ENCODE results near the gene EYS.

Gene EYS

DNA sequence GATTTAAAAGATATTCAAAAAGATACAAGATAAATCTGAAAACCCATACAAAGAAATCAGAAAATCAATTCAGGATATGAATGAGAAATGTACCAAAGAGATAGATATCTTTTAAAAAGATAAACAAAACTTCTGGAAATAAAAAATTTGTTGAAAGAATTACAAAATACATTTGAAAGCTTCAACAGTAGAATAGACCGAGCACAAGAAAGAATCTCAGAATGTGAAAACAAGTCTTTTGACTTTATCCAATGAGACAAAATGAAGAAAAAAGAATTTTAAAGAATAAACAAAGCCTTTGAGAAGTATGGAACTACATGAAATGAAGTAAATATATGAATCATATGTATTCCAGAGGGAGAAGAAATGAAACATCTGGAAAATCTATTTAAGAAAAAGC lies 1011.0 kb downstream of the EYS start:
- no peak for DNase-seq

GRCh38 chr6:64694356-64694755 lies 1012.7 kb downstream of the EYS start:
- DNase-seq, result no peak

DNA sequence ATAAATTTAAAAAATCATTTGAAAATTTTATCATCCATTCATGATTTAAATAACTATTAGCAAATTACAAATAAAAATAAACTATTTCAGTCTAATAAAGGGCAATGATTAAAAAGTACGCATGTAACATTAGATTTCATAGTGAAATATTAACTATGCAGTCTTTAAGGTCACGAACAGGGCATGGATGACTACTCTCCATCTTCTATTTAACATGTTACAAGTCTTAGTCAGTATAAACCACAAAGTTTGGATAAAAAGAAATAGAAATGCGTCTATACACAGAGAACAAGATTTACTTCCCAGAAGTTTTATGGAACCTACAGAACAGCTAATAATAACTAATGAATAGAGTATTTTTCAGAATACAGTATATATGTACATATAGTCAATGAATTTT lies 1016.0 kb downstream of the EYS start:
- DNase-seq, result no peak

GRCh38 chr6:64685401-64685800 lies 1021.6 kb downstream of the EYS start:
- no peak for DNase-seq

- no peak for DNase-seq
These were observed 1023.3 kb downstream of the EYS start for GRCh38 chr6:64683682-64684081.

DNA sequence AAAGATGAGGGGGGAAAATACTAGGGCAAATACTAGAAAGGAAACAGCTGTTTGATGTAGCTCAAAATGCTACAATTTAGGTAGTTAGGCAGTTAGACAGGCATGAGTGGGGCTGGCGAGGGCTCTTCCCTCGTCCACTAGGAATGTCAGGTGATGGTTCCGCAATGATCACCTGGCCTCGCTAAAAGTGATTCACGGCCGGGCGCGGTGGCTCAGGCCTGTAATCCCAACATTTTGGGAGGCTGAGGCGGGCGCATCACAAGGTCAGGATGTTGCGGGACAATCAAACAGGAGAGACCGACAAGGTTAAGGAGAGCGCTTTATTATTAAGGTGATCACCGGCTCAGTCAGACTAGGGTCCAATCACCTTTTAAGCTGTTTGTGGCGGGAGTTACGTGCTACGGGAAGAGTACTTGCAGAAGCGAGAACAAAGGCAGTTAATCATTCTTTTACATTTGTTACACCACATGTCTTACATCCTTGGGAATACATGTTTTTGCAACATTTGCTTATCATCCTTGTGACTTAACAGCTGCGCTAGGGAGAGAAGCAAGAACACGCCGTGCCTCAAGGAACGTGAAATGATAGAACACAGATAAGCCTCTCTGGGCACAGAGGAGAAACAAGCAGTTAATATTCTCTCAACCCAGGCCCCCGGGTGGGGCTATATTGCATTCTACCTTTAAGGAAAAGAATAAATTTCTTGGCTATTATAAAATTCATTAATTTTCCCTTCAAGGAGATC lies 1025.4 kb downstream of the EYS start:
- DNase-seq, result no peak

GRCh38 chr6:64680446-64680845 lies 1026.6 kb downstream of the EYS start:
- DNase-seq, result no peak

- no peak for DNase-seq
These were observed 1027.6 kb downstream of the EYS start for GRCh38 chr6:64679416-64679815.

DNA sequence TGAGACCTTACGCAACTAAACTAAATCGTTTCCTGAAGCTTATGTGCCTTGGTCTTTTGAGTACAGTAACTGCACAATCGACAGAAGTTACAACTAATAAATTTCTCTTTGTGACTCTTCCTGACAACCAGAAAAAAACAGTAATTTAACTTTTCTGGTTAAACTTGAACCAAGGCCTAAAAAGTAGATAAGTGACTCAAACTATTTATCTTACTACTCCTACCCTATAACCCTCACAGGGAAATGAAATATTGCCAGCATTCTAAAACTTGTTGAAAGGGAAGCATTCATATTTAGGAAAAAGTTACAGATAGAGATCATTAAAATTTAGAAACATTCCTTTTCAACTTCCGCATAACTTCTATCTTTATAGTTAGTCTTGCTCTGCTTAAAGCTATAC lies 1034.4 kb downstream of the EYS start:
- DNase-seq, result no peak

DNA sequence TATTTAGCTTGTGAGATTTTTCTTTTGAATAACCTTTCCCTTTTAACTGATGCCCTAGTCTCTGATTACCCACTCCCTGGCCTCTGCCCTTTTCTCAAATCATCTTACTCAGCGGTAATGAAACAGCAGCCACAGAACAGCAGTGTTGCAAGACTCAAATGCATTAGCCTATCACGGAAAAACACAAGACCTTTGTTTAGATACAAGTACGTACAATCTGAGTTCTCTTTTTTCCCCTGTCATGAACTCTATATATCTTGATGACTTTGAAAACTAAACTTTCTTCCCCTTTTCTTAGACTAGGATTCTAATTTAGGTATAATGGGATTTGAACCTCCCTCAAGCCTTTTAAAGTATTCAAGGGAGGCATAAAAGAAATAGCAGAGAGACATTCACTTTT lies 1034.9 kb downstream of the EYS start:
- DNase-seq, result no peak

- DNase-seq, result no peak
These were observed 1041.9 kb downstream of the EYS start for GRCh38 chr6:64665137-64665536.

GRCh38 chr6:64664480-64664879 lies 1042.5 kb downstream of the EYS start:
- no peak for DNase-seq

- no peak for DNase-seq
These were observed 1063.0 kb downstream of the EYS start for GRCh38 chr6:64644024-64644423.

DNA sequence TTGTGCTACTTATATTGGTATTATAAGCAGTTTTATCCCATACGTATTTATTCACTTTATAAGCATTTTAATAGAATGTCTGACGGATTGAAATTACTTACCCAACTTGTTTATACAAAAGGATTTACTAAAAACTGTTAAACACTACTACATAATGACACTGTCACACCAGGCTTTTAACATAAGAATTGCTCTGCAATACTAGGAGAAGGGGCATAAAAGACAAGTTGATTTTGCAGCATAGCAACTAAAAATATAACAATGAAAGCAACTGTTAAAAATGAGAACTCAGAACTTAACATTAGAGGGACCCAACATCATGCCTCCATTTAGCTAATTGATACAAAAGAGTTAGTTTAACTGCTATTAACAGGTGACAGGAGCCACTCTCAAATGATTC lies 1076.1 kb downstream of the EYS start:
- DNase-seq, result no peak

DNA sequence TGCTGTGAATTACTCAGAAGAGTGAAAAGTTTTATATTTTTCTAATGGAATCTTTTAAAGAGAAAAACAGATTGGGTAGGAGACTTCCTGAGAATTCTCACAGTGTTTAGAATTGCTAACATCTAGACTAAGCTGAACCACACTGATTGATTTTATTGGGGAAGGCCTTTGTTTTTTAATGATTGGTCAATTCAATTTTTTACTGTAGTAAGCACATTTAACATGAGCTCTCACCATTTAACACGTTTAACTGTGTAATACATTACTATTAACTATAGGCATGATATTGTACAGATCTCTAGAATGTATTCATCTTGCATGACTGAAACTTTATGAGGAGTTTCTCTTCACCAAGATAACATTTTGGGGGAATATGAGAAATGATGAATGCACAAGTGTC lies 1084.1 kb downstream of the EYS start:
- DNase-seq, result no peak

DNA sequence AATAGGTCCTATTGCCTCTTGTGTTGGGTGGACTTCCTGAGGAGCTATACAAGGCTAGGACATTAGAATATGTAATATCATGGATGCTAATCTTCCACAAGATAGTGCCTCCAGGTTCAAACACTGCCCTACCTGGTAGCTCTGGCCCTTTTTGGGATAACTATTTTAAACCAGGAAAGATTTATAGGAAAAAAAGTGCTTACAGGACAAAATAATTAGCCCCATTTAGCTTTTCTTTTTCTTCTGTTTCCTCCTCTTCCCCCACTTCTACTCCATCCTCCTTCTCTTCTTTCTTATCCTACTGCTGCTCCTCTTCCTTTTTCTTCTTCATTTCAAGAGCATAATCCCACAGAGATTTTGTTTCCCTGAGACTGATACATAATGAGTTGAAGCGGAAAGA lies 1104.0 kb downstream of the EYS start:
- DNase-seq, result no peak

- DNase-seq, result no peak
These were observed 1115.4 kb downstream of the EYS start for GRCh38 chr6:64591676-64592036.

- DNase-seq, result no peak
These were observed 1115.9 kb downstream of the EYS start for GRCh38 chr6:64590965-64591675.

- DNase-seq, result no peak
These were observed 1117.1 kb downstream of the EYS start for GRCh38 chr6:64589961-64590360.

DNA sequence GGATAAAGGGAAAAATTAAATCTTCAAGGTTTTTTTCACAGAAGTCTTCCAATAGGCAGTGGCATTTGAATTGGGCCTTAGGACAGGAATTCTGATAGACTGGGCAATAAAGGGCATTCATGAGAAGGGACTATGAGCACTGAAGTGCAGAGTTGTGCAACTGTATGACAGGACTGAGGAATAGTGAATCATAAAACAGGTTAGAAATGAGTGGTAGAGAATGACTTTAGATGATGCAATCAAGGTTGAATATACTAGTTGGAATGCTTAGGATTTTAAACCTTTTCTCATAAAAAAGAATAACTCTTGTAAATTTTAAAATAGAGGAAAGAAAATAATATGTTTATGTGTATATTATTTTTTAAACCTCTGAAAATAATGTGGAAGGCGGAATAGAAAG lies 1126.7 kb downstream of the EYS start:
- no peak for DNase-seq

- DNase-seq, result peak; percentile 33
These were observed 1153.7 kb downstream of the EYS start for GRCh38 chr6:64553249-64553786.

DNA sequence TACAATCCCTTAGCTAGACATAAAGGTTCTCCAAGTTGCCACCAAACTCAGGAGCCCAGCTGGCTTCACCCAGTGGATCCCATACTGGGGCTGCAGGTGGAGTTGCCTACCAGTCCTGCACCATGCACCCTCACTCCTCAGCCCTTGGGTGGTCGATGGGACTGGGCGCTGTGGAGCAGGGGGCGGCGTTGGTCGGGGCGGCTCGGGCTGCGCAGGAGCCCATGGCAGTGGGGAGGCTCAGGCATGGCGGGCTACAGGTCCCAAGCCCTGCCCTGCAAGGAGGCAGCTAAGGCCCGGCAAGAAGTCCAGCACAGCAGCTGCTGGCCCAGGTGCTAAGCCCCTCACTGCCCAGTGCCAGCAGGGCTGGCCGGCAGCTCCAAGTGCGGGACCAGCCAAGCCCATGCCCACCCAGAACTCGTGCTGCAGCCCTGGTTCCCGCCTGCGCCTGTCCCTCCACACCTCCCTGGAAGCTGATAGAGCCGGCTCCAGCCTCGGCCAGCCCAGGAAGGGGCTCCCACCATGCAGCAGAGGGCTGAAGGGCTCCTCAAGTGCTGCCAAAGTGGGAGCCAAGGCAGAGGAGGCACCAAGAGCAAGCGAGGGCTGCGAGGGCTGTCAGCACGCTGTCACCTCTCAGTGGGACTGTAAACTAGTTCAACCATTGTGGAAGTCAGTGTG lies 1159.3 kb downstream of the EYS start:
- DNase-seq, result no peak

DNA sequence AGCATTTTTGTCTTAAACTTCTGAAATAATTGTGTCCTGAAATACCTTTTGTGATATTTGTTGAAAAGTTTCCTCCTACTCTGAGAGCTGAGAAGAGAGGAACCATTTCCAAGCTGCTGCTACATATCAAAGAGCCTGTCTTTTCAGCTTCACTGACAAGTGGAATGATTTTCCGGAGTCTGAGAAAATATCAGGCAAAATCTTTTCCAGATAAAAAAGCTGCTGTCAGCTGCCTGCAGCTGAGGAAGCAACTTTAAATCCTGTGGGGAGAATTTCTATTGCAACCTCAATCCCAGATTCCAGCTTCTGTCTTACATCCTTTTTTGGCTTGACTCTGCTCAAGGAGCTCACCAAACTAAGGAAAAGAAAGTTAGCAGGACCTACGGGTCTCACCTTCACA lies 1167.1 kb downstream of the EYS start:
- DNase-seq, result no peak

DNA sequence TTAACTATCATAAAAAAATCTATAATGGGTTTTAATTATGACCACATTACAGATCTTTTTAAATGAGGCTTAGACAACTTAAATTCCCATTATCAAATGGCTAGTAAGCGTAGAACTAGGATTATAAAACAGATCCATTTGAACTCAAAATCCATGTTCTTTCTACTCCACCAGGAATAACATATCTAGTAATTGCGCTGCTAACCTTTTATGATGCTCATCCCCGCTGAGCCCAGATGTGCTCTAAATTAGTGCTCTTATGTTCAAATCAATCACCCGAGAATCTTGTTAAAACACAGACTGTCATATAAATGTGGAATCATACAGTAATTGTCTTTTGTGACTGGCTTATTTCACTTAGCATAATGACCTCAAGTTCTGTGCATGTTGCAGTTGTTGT lies 1168.3 kb downstream of the EYS start:
- DNase-seq, result no peak
